NB4 (cell line): ENCODE data around the gene ATP2B1.

Experiments
- CTCF ChIP-seq: IDR thresholded peaks from one replicate; pipeline ENCODE4 v1.5.1; 2012; ENCODE audit warnings: low read depth, low read length
- POLR2A ChIP-seq: IDR thresholded peaks from 2 replicates; pipeline ENCODE4 v1.6.1; 2011; ENCODE audit warnings: mild to moderate bottlenecking; ENCODE audit not compliant: insufficient read length; ENCODE audit errors: extremely low read depth

DNA sequence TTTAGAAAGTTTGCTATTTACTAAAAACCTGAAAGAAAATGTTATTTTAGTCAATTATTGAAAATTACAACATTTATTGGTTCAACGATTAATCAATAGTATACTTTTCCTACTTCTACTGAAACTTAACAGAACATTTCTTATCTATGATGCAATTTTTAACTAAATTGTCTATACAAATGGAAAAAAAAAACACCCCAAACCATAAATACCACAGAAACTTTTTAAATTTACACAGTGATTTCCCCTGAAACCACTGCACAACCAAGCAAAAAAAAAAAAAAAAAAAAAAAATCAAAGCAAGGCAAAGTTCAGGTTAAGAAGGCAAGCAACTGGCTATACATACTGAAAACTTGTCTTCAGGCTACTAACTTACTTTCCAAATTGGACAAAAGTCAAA lies 110.9 kb downstream of the ATP2B1 start:
- TF ChIP-seq CTCF (no peak), POLR2A (no peak)
